Memory B cell (primary cell): ENCODE measurements around the gene ADAM12.

Experiments
- ATAC-seq: fragments of 150-1000 bp; cut with Tn5 transposase; 2 replicates; pipeline ENCODE4 v1.10.0; 2021; ENCODE audit warnings: low read depth, mild to moderate bottlenecking, moderate library complexity
- DNase-seq, 2 donors: peaks; one replicate each; pipeline ENCODE4 v3.0.0; 2022; ENCODE audit warnings: low spot score in 2 of 2
- H3K27ac Mint-ChIP-seq: one replicate; pipeline ENCODE4 v1.8.0; 2022; ENCODE audit warnings: mild to moderate bottlenecking, moderate library complexity, mixed read lengths
- H3K27me3 Mint-ChIP-seq: one replicate; pipeline ENCODE4 v1.8.0; 2022; ENCODE audit warnings: mixed read lengths
- H3K36me3 Mint-ChIP-seq: one replicate; pipeline ENCODE4 v1.8.0; 2022; ENCODE audit warnings: mild to moderate bottlenecking, mixed read lengths
- H3K4me1 Mint-ChIP-seq: one replicate; pipeline ENCODE4 v1.8.0; 2022; ENCODE audit warnings: mixed read lengths
- H3K4me3 Mint-ChIP-seq: one replicate; pipeline ENCODE4 v1.8.0; 2022; ENCODE audit warnings: mild to moderate bottlenecking, moderate library complexity, mixed read lengths
- H3K9me3 Mint-ChIP-seq: one replicate; pipeline ENCODE4 v1.8.0; 2022; ENCODE audit warnings: mixed read lengths

The ADAM12 gene

DNA sequence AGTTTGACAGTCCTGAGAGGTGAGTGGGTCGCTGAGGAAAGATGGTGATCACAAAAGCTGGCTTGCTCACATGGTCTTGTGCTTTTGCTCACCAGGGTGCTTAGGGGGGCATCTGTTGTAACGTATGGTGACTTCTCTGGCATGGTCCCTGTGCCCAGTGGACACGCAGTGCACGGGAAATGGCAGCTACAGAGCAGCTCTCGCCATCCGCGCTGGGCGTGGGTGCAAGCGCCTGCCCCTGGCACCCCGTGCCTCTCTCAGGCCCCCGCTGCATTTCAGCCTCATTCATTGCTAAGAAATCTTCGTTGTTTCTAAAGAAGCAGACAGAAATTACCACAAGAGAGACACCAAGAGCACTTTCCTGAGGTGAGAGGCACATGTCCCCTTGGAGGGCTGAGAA, 390.7 kb downstream of the ADAM12 start:
- H3K36me3 Mint-ChIP-seq = no peaks in the 10 kb centered on the region
- DNase-seq (no peak), ATAC-seq (no peak)
- no peaks in the 10 kb centered on the region for H3K27me3 Mint-ChIP-seq
- no peaks in the 10 kb centered on the region for H3K9me3 Mint-ChIP-seq
- H3K27ac Mint-ChIP-seq = no peak overlapping the region
- no peaks in the 10 kb centered on the region for H3K4me1 Mint-ChIP-seq
- H3K4me3 Mint-ChIP-seq = no peak overlapping the region

DNA sequence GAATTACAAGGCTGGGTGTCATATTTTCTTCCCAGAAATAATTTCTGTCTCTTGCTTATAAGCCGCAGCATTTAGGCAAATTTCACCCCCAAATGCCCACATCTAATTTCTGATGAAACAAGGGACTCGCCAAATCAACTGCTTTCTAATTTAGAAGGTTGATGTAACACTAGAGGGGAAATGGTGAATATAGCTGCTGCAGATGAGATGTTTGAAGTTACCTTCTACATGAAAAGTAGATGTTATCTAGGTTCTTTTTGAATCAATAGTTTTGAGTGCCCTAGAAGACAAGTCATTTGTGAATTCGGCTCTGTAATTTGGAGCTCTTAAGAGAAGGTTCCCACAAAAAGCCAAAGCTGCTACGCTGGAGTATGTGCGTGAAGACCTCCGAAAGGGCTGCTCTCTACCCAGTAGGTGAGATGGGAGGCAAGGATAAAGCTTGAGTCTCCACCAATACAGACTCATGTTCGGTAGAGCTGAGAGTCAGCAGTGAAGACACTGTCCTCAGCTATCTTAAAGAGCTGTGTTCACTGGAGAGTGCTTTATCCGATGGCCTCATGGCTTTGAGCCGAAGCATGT, 392.5 kb downstream of the ADAM12 start:
- no peak overlapping the region for H3K4me3 Mint-ChIP-seq
- H3K27me3 Mint-ChIP-seq = no peaks in the 10 kb centered on the region
- no peaks in the 10 kb centered on the region for H3K4me1 Mint-ChIP-seq
- no peak overlapping the region for H3K27ac Mint-ChIP-seq
- ATAC-seq = no peak
- DNase-seq = no peak
- H3K36me3 Mint-ChIP-seq = no peaks in the 10 kb centered on the region
- no peaks in the 10 kb centered on the region for H3K9me3 Mint-ChIP-seq

DNA sequence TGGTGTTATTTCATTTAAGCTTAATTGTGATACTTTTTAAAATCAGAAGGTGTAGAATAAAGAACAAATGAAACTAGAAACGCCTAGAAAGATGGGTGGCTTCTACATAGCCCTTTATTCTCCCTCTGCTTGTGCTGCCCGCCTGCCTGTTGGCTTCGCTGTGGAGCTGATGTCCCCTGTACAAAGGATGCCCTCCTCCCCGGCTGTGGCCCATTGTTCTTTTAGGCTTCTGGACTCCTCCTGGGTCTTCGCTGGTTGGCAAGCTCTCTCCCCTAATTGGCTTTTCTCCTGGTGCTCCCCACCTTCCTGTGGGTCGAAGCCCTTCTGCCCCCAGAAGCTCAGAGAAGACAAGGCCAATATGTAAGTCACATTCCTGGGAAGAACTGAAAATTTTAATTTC, 393.7 kb downstream of the ADAM12 start:
- Mint-ChIP-seq H3K4me1 (no peaks in the 10 kb centered on the region), H3K4me3 (no peak overlapping the region), H3K27me3 (no peaks in the 10 kb centered on the region), H3K9me3 (no peaks in the 10 kb centered on the region), H3K36me3 (no peaks in the 10 kb centered on the region), H3K27ac (no peak overlapping the region)
- DNase-seq (no peak), ATAC-seq (no peak)

DNA sequence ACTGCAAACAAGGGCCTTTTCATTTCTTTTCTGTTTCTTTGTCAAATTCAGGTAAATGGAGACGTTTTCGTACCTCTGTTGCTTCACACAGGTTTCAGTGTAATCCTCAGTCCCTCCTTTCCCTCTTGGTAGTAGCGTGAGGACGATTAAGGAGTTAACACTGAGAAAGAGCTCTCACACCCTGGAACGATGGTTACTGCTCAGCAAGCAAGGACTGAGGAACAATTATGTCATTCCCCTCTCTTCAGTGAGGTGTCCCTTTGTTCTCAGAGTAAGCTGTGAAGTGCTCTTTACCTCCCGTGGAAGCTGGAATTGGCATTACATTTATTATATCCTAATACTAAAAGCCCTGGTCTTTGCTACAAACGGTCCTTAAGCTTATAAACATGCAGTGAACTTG, 396.0 kb downstream of the ADAM12 start:
- Mint-ChIP-seq H3K27me3 (no peaks in the 10 kb centered on the region), H3K27ac (no peak overlapping the region), H3K4me1 (no peaks in the 10 kb centered on the region), H3K36me3 (no peaks in the 10 kb centered on the region), H3K4me3 (no peak overlapping the region), H3K9me3 (no peaks in the 10 kb centered on the region)
- ATAC-seq (no peak), DNase-seq (no peak)

DNA sequence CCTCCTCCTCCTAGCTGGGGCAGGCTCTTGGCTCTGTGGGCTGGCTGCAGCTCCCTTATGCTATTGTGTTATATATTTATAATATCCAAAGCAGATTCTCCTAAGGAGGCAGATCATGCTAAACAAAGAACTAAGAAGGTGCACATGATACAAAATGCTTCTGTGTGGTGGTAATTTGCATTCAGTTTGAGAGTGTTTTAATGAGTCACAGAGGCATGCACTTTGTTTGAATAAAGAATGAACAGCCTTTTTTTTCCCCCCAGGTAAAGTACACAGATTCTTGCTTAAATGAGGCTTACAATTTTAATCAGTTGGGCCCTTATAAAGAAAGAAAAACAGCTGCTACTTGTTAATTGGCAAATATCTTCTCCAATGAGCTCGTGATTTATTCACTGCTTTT, 396.9 kb downstream of the ADAM12 start:
- ATAC-seq (no peak), DNase-seq (no peak)
- no peak overlapping the region for H3K4me3 Mint-ChIP-seq
- no peaks in the 10 kb centered on the region for H3K36me3 Mint-ChIP-seq
- H3K27me3 Mint-ChIP-seq = no peaks in the 10 kb centered on the region
- H3K9me3 Mint-ChIP-seq = no peaks in the 10 kb centered on the region
- H3K4me1 Mint-ChIP-seq = no peaks in the 10 kb centered on the region
- H3K27ac Mint-ChIP-seq = no peak overlapping the region

DNA sequence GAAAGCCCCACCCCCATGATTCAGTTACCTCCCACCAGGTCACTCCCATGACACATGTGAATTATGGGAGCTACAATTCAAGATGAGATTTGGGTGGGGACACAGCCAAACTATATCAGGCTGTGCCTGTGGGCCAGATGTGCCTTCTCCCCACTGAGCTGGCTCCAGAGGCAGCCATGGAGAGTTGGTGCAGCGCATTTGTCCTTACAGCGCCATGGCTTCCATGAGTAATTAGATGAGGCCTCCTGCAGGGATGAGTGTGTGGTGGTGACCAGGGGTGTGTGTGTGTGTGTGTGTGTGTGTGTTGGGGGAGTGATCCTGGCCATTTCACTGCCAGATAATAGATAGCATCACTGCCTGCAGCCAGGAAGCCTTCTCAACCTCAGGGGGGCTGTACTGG, 397.3 kb downstream of the ADAM12 start:
- Mint-ChIP-seq H3K36me3 (no peaks in the 10 kb centered on the region), H3K27me3 (no peaks in the 10 kb centered on the region), H3K4me3 (no peak overlapping the region), H3K9me3 (no peaks in the 10 kb centered on the region), H3K4me1 (no peaks in the 10 kb centered on the region), H3K27ac (no peak overlapping the region)
- ATAC-seq = no peak
- DNase-seq = no peak

DNA sequence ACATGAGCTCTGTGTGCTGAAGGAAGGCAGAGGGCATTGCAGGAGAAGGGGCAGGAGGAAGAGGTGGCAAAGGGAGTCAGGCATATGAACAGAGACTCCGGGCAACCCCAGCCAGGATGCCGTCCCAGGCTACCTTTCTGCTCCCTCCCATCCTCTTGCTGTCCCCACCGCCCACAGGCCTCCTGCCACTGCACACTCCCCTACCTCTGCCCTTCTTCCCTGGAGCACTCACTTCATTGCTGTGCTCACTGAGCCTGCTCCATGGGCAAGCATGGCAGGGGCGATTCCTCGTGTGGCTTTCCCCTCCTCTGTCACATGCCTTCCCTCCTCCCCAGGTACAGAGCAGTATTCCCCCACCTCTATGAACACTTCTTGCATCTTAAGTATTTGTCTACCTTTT, 398.5 kb downstream of the ADAM12 start:
- ATAC-seq (no peak), DNase-seq (no peak)
- no peak overlapping the region for H3K4me3 Mint-ChIP-seq
- no peaks in the 10 kb centered on the region for H3K27me3 Mint-ChIP-seq
- no peak overlapping the region for H3K27ac Mint-ChIP-seq
- no peaks in the 10 kb centered on the region for H3K9me3 Mint-ChIP-seq
- H3K36me3 Mint-ChIP-seq = no peaks in the 10 kb centered on the region
- no peaks in the 10 kb centered on the region for H3K4me1 Mint-ChIP-seq

DNA sequence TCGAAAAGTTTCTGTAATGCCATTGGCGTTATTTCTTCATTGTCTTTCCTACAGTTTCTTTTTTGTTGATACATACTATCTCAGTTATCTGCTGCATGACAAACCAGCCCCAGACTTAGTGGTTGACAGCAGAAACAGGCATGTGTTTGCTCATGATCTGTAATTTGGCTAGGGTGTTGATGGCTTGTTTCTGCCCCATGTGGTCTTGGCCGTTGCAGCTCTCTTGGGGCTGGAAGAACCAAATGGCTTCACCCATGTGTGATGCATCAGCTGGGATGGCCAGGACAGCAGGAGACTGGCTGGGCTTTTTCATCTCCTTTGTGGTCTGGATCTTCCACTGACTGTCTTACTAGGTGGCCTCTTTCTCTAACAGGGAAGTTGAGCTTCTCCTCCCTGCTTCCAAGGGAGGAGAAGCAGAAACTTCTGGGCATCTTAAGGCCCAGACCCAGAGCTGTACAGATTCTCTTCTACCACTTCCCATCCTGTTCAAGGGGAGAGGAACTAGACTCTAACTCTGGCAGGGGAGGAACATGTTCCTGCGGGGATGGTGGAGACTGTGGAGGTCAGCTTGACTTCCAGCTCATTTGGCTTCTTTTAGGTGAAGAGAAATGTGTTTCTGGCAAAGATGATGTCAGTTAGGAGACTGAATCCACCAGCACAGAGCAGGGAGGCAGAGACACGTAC, 402.6 kb downstream of the ADAM12 start:
- H3K36me3 Mint-ChIP-seq = no peaks in the 10 kb centered on the region
- no peak overlapping the region for H3K4me3 Mint-ChIP-seq
- H3K9me3 Mint-ChIP-seq = no peaks in the 10 kb centered on the region
- ATAC-seq (no peak), DNase-seq (no peak)
- H3K4me1 Mint-ChIP-seq = peaks cover 6% of the 10 kb centered on the region
- H3K27me3 Mint-ChIP-seq = peaks cover 2% of the 10 kb centered on the region
- H3K27ac Mint-ChIP-seq = peak overlapping the region; percentile 90

DNA sequence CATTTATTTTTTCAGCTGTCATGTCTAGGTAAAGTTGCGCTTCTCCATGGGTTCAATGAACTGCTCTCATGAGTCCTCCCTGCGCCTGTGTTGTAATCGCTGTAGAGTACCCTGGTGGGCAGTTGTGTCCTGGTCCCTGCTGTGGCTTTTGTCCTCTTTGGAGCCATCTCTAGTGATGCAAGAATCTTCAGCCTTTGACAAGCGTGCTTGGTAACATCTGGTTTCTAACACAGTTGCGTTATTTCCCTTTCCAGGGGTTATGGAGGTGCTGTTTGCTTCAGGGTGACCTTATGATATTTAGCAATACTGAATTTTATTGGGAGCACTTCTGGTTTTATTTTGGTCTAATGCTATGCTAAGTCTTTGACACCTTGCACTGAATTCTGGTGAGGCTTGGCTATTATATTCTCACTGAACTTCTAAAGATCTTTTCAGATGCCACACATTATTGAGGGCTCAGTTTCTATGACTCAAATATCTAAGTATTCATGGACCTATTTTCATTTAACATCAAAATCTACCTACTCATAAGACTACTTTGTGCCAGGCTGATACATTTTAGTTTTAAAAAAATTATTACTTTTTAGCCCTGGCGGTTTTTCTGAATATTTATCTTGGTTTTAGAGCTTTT, 403.3 kb downstream of the ADAM12 start:
- no peak for ATAC-seq
- Mint-ChIP-seq H3K36me3 (no peaks in the 10 kb centered on the region), H3K4me1 (peaks cover 6% of the 10 kb centered on the region), H3K9me3 (no peaks in the 10 kb centered on the region), H3K4me3 (no peak overlapping the region), H3K27me3 (peaks cover 5% of the 10 kb centered on the region), H3K27ac (peak overlapping the region; percentile 90)
- DNase-seq = no peak

DNA sequence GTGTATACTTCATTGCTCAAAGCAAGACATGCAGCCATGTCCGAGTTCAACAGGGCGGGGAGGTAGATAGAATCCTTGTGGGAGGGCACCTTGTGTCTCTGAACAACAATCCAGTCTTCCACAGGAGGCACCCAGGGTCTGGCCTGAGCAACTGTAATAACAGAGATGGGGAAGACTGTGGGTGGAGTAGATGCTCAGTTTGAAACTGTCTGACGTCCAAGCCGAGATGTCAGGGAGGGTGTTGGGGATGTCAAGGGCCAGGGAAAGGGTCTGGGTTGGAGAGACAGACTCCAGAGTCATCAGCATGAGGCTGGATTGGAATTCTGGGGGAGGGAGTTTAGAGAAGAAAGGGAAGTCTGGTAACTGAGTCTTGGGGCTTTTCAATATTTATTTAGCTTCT, 403.9 kb downstream of the ADAM12 start:
- ATAC-seq (no peak), DNase-seq (no peak)
- peaks cover 5% of the 10 kb centered on the region for H3K27me3 Mint-ChIP-seq
- peak overlapping the region; percentile 90 for H3K27ac Mint-ChIP-seq
- no peaks in the 10 kb centered on the region for H3K9me3 Mint-ChIP-seq
- H3K4me1 Mint-ChIP-seq = peaks cover 6% of the 10 kb centered on the region
- H3K36me3 Mint-ChIP-seq = no peaks in the 10 kb centered on the region
- H3K4me3 Mint-ChIP-seq = no peak overlapping the region

DNA sequence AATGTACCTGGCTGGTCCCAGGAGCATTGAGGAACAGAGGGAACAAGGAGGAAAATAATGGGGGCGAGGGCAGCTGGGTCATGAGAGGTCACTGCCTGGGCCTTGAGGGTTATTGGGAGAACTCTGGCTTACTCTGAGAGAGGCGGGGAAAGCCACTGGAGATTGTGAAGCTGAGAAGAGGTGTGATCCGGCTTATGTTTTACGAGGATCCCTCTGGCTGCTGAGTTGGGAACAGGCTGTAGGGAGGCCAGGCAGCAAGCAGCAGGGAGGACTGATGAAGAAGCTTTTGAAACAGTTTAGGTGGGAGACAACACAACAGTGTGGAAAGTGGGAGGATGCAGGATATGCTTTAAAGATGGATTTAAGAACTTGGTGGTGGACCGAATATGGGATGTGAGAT, 404.6 kb downstream of the ADAM12 start:
- DNase-seq (no peak), ATAC-seq (no peak)
- H3K27ac Mint-ChIP-seq = peak overlapping the region; percentile 90
- H3K4me1 Mint-ChIP-seq = peaks cover 6% of the 10 kb centered on the region
- H3K36me3 Mint-ChIP-seq = no peaks in the 10 kb centered on the region
- H3K9me3 Mint-ChIP-seq = no peaks in the 10 kb centered on the region
- H3K4me3 Mint-ChIP-seq = no peak overlapping the region
- peaks cover 7% of the 10 kb centered on the region for H3K27me3 Mint-ChIP-seq

DNA sequence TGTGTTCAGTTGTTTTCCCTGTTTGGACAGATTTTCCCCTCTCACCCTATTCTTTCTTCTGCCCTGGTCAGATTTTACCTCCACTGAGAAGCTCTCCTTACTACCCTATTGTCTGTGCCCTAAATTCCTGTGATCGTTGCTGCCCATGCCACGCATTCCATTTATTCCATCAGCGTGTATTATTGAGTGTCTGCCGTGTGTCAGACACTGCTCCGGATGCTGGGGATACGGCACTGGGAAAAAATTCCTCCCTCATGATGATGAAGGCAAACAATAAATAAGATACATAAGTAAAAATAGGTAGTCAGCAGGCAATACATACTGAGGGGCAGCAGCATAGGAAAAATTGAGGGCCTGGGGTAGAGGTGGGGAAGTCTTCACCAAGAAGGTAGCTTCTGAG, 405.1 kb downstream of the ADAM12 start:
- ATAC-seq = no peak
- DNase-seq = no peak
- H3K4me1 Mint-ChIP-seq = peaks cover 6% of the 10 kb centered on the region
- H3K9me3 Mint-ChIP-seq = no peaks in the 10 kb centered on the region
- H3K4me3 Mint-ChIP-seq = no peak overlapping the region
- peaks cover 7% of the 10 kb centered on the region for H3K27me3 Mint-ChIP-seq
- no peaks in the 10 kb centered on the region for H3K36me3 Mint-ChIP-seq
- H3K27ac Mint-ChIP-seq = peak overlapping the region; percentile 90

DNA sequence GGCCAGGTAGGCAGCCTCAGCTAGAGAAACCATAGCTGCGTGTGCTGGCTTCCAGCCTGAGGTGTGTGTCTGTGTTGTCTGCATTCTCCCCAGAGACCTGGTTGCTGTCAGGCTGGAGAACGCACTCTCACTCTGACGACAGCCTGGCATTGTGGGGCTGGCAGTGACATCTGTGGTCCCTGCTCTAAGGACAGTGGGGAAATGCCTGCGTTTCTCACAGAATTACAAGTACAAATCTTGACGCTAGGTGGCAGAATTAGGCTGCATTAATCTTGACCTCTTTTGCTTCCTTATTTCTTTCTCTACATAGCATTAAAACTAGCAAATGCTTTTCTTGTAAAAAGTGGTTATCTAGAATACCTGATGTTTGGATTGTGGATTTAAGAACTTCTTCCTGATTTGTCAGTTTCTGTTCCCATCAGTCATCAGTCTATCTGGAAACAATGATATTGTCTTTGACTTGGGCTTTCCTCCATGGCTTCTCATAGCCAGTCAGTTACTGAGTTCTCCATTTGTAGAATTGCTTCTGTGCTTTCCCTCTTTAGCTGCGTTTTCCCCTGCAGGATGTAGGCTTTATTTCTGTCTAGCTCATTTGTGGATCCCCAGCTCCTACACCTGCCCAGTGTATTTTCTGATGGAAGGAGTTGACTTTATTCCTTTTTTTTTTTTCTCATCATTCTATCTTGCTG, 405.9 kb downstream of the ADAM12 start:
- peak overlapping the region; percentile 90 for H3K27ac Mint-ChIP-seq
- DNase-seq (peak; percentile 60 to 68), ATAC-seq (peak; percentile 86)
- H3K4me1 Mint-ChIP-seq = peaks cover 6% of the 10 kb centered on the region
- H3K36me3 Mint-ChIP-seq = no peaks in the 10 kb centered on the region
- H3K27me3 Mint-ChIP-seq = peaks cover 7% of the 10 kb centered on the region
- no peak overlapping the region for H3K4me3 Mint-ChIP-seq
- H3K9me3 Mint-ChIP-seq = no peaks in the 10 kb centered on the region

DNA sequence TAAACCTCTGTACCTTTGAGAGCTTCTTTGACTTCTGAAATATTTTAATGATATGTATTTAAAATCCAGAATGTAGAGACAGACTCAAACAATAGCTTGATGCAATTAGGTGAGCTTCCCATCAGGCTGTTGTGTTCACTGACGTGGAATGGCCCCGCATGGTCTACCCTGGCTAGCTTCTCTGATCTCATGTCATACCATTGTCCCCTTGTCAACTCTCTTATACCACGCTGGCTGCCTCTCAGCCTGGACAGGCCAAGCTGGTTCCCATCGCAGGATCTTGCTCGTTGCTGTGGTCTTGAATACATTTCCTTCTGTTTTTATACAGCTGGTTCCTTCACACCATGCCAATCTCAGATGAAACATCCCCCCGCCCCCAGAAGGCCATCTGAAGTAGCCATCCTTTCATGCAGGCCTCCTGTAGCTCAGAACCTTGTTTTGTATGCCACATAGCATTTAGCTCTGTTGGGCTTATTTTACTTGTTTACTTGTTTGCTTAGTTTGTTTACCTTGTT, 407.7 kb downstream of the ADAM12 start:
- Mint-ChIP-seq H3K9me3 (no peaks in the 10 kb centered on the region), H3K27ac (peak overlapping the region; percentile 49), H3K4me1 (peaks cover 6% of the 10 kb centered on the region), H3K27me3 (peaks cover 7% of the 10 kb centered on the region), H3K36me3 (no peaks in the 10 kb centered on the region), H3K4me3 (no peak overlapping the region)
- no peak for ATAC-seq
- no peak for DNase-seq
